G401 (cell line): ENCODE measurements around the gene CRHR1. TPM values are rescaled to one million over a fixed set of nuclear protein-coding genes. Genes with fewer than 3 reads are reported as not detected.
"Not testable (repeated sequence)": the region's sequence is repeated elsewhere in the genome, so short reads cannot be mapped to it uniquely, and the experiment has no call there.

Experiments used
- DNase-seq: peaks from one replicate; pipeline ENCODE4 v3.0.0-alpha.2; 2015; ENCODE audit warnings: low spot score
- in situ Hi-C: cut with HindIII; loops from 2 replicates; pipeline ENCODE4 v1.10.0; 2016; ENCODE audit warnings: low sequenced_read_pairs, mixed read lengths
- total RNA-seq: library from RNA; depleted of rRNA; stranded (reverse); fragments of >200 nt; shearing (Covaris generic); gene quantifications from 2 replicates; pipeline ENCODE4 v1.2.3, GENCODE V29; 2014; rRNA removed

The CRHR1 gene
- not detected in 2 replicates for total RNA-seq

- in situ Hi-C loops: no loop called here
- DNase-seq: peak; percentile 40
Observed at GRCh38 chr17:45784293-45784740, at the start of gene CRHR1. TSS of gene CRHR1 (plus strand) at chr17:45784320. CDS start at chr17:45784545, 225 bp downstream.

GRCh38 chr17:45734598-45734997, 49.5 kb upstream of the CRHR1 start:
- DNase-seq: no peak
- in situ Hi-C loops: no loop called here

DNA sequence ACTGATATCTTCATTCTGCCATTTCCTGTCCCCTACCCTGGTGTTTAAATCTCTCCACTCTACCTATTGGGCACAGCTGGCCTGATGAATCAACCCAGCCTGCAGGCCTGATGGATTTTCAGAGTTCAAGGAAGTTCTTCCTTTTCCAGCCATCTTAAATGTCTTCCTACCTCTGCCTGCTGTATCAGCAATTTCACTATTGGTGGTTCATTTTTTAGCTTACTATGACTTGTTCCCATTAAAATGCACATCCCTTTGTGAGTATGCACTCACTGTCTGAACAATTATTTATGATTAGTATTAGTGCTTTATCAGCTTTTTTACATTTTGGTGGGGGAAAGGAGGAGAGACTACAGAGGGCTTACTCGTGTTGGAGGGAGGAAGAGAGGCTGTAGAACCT, 48.6 kb upstream of the CRHR1 start:
- no peak for DNase-seq
- in situ Hi-C loops: no loop called here

- DNase-seq: no peak
- in situ Hi-C loops: no loop called here
Observed at GRCh38 chr17:45739786-45740185, 44.3 kb upstream of the CRHR1 start.

- peak; percentile 99 for DNase-seq
- in situ Hi-C loops: no loop called here
Observed at GRCh38 chr17:45740553-45741330, 43.4 kb upstream of the CRHR1 start.

- in situ Hi-C loops: no loop called here
- no peak for DNase-seq
Observed at GRCh38 chr17:45742251-45742650, 41.9 kb upstream of the CRHR1 start.

DNA sequence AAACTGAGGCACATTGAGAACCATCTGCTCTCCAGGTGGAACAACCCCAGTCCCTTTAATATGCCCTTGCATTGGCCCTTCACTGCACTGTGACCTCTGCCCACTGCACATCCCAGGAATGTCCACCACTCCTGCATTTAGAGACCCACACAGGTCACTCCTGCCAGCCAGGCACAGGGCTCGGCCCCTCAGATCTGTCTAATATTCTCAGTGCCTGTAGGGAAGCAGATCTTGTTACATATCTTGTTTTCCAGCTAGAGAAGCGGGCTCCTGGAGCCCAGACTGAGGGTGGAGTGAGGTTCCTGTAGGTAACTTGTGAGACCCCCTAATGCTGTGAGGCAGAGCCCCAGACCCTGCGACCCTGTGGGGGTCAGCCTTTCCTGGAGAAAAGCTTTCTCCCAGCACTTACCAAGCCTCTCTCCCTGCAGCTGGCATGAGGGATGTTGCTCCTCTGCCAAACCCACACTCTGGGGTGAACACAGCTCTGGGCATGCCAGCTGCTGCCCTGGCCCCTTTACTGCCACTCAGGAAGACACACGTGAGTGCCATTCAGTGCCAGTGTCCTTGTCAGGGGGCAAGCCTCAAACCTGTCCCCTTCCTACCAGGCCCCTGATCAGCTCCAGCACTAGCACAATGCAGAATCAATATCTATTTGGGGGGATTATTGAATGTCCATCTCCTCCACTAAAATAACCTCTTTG, 40.3 kb upstream of the CRHR1 start:
- DNase-seq: no peak
- in situ Hi-C loops: no loop called here

DNA sequence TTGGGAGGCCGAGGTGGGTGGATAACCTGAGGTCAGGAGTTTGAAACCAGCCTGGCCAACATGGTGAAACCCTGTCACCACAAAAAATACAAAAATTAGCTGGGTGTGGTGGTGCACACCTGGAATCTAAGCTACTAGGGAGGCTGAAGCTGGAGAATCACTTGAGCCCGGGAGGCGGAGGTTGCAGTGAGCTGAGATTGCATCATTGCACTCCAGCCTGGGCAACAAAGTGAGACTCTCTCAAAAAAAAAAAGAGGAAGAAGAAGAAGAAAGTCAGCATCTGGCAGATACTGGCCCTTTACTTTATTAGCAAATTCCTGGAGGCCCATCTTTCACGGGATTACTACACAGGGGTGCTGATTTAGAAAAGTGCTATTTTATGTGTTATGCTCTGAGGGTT, 39.3 kb upstream of the CRHR1 start:
- in situ Hi-C loops: not testable (repeated sequence)

GRCh38 chr17:45745601-45746494, 38.3 kb upstream of the CRHR1 start:
- in situ Hi-C loops: no loop called here
- DNase-seq: no peak

More for the DNA sequence above, 39.3 kb upstream of the CRHR1 start:
- not testable (repeated sequence) for DNase-seq

GRCh38 chr17:45747911-45748310, 36.2 kb upstream of the CRHR1 start:
- DNase-seq: no peak
- in situ Hi-C loops: no loop called here

DNA sequence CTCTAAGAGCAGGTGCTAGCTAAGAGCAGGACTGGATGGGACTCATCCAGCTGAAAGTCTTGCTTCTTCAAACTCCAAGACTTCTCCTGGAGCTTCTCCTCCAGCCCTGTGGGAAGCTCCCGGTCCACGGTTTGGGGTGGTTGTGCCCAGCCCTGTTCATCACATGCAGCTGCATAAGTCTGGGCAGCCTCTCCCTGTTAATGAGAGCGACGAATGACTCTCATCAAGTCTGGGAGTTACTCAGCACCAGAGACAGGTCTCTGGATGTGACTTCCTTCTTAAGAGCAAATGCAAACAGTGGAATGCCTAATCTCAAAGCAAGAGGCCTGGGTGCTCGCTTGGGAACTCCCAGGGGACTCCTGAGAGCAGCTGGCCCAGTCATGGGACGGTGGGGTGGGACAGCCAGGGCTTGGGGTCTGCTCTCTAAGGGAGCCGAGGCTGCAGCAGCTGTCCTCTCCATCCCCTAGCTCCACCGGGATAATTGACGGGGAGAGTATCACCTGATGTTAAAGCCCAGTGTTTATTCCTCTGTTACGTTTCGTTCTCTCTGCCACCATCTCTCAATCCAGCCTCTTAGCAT, 35.3 kb upstream of the CRHR1 start:
- in situ Hi-C loops: no loop called here
- DNase-seq: no peak

GRCh38 chr17:45749831-45750335, 34.2 kb upstream of the CRHR1 start:
- no peak for DNase-seq
- in situ Hi-C loops: no loop called here

DNA sequence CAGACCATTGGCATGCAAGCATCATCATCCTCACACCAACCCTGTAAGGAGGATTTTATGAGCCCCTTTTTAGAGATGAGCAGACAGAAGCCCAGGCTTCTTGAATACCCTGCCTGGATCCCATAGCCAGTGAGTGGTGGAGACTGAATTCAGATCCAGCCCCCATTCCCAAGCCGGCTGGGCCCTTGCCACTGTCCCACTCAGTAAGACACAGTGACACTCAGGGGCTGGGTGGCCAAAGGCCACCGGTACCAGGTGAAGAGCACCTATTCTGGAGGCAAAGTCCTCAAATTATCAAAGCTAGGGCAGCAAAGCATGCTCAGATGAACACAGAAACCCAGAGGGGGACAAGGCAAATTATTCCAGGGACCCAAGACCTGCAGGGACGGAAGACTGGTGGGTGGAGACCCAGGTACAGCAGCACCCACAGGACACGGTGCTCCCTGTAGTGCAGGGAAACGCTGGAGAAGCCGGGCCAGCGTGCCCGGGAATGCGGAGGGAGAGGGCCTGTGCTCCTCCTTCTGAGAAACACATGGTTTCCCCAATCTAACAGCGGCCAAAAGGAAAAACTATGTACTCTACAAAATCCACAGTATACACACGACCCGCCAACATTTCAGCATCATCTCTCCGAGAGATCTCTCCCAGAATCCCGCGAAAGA, 33.2 kb upstream of the CRHR1 start:
- in situ Hi-C loops: no loop called here
- no peak for DNase-seq

GRCh38 chr17:45751466-45751865, 32.7 kb upstream of the CRHR1 start:
- no peak for DNase-seq
- in situ Hi-C loops: no loop called here

DNA sequence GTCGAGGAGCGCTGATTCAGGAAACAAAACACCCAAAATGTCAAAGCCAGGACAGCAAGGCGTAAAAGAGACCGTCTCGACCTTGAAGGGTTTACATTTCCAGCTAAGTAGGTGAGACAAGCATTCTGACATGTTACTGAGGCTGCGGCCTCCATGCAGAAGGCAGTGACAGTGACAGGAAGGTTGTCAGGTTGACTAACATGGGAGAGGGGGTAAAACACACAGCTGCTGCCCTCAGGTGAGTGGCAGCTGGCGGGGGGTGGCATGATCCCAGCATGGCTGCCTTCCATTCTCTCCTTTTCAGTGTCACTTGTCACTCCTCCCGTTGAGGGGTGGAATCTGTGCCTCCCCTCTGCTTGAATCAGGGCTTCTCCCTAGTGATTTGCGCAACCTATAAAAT, 31.9 kb upstream of the CRHR1 start:
- DNase-seq: no peak
- in situ Hi-C loops: no loop called here

DNA sequence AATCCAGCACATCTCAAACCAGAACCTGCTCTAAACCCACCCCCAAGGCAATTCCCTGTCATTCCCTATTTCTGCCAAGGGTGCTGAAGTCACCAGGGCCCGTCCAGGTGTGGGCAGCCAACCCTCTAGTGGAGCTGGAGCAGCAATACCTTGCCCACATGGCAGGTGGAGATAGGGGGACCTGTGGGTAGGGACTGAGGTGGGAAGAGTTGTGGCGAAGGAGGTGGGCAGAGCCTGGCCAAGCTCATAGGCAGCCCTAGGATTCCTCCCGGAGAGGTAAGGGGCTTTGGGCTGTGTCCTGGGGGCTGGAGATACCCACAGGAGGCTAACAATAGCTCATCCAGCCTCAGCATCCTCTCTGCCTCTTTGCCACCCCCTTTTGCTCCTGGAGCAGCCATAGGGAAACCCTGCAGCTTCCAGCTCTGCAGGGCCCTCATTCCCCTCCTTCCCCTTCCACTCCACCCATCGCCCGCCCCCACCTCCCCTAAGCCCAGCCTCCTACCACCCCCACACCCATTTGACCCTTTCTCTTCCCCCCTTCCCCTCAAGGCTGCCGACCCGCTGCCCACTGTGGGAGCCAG, 30.4 kb upstream of the CRHR1 start:
- no peak for DNase-seq
- in situ Hi-C loops: no loop called here

GRCh38 chr17:45755050-45755449, 29.1 kb upstream of the CRHR1 start:
- in situ Hi-C loops: no loop called here
- DNase-seq: no peak

- no peak for DNase-seq
- in situ Hi-C loops: no loop called here
Observed at GRCh38 chr17:45756266-45756991, 27.7 kb upstream of the CRHR1 start.
